ENCODE measurements around the gene C6orf163. TPM values are rescaled to one million over a fixed set of nuclear protein-coding genes. Genes with fewer than 3 reads are reported as not detected.
"Not testable (repeated sequence)": the region's sequence is repeated elsewhere in the genome, so short reads cannot be mapped to it uniquely, and the experiment has no call there.

Gene C6orf163
- total and polyA plus RNA-seq, 3 experiments from 2014 or later = 0.16 to 1.5 (median 1.5) TPM

DNA sequence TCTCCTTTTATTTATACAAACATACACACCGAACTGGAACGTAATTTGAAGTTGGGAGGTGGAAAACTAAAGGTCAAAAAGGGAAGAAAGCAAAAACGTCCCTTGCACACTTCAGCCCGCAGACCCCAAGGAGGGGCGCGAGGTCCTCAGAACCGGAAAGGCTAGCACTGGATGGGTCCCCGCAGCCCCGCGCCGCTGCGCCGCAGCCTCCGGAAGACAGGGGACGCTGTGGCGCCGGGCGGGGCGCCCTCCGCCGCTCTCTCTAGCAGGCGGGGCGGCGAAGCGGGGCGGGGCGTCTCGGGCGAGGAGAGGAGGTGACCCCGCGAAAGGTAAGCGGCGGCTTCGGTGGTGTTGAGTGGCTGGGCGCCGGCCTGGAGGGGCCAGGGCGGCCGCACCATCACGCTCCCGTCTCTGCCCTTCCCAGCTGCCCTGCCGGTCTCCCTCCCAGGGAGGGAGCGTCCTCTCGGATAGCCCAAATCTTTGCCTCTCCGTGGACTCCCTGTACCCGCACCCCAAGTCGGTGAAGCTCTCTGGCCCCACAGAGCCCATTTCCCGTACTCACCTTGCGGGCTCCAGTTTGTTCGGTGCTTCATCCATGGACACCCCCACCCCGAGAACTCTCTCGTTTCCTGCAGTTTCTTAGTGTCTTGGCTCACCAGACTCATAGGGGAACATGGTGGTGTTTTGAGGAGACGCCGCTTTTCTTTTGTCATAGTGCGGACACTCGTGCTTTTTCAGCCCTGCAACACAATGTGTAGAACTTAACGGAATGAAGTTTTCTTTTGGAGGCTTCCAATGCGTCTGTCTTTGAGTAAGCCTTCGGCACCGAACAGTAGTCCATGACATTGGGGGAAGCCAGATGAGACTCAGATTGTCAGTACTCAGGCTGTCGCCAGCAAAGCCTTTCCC is 22.1 kb upstream of the C6orf163 start, which contains the start of gene SMIM8:
Gene SMIM8, plus strand, starts transcription at position 285 of the 909 bp plus-strand sequence. CDS start 14,444 bp downstream, outside the sequence.
- H3K27ac Mint-ChIP-seq = peak within 1 kb of the TSS; percentile 70 to 99 (median 92)

GRCh38 chr6:87323880-87324279 is 20.7 kb upstream of the C6orf163 start:
- H3K4me1 ChIP-seq (ENCODE audit: insufficient read depth, low read length); DNase-seq; H3K27me3 ChIP-seq (ENCODE audit: insufficient read depth, low read length, poor library complexity, severe bottlenecking); H3K9me3 Mint-ChIP-seq; H3K27me3 Mint-ChIP-seq; H3K27ac Mint-ChIP-seq; H3K27ac ChIP-seq (ENCODE audit: low read depth, low read length); H3K9me3 ChIP-seq (ENCODE audit: low read length); POLR2A ChIA-PET; H3K36me3 Mint-ChIP-seq; H3K36me3 ChIP-seq (ENCODE audit: insufficient read depth, low read length); H3K4me3 ChIP-seq (ENCODE audit: low read length); CTCF ChIA-PET: not testable (repeated sequence)
- peak overlapping the region in 6 of 7 donors; percentile 37 to 99 (median 58) for H3K4me3 Mint-ChIP-seq
- H3K4me1 Mint-ChIP-seq = peaks cover 18 to 32% (median 18%) of the 10 kb centered on the region in 3 donors

More for the DNA sequence above, 22.1 kb upstream of the C6orf163 start, which contains the start of gene SMIM8:
- Histone ChIP-seq H3K4me3 (ENCODE audit: low read length) (peak within 1 kb of the TSS; percentile 77), H3K36me3 (ENCODE audit: insufficient read depth, low read length) (no peaks in the 10 kb centered on the region), H3K27ac (ENCODE audit: low read depth, low read length) (peak within 1 kb of the TSS; percentile 58), H3K9me3 (ENCODE audit: low read length) (no peaks in the 10 kb centered on the region), H3K27me3 (ENCODE audit: insufficient read depth, low read length, poor library complexity, severe bottlenecking) (no peaks in the 10 kb centered on the region), H3K4me1 (ENCODE audit: insufficient read depth, low read length) (no peaks in the 10 kb centered on the region)
- CTCF ChIA-PET = interaction anchor here (0.6 to 1.8 kb wide), 10 partner anchors 10 to 165 kb away, joined by 3 to 5 read pairs (median 4); no protein-coding TSS in a partner anchor
- Mint-ChIP-seq H3K9me3 (no peaks in the 10 kb centered on the region), H3K27me3 (peaks cover 2 to 7% of the 10 kb centered on the region in 2 donors), H3K4me1 (peaks cover 18 to 32% (median 18%) of the 10 kb centered on the region in 3 donors), H3K36me3 (peaks cover 0 to 5% (median 4%) of the 10 kb centered on the region in 3 donors), H3K4me3 (peak within 1 kb of the TSS; percentile 94 to 99 (median 98))
- POLR2A ChIA-PET = interaction anchor here (1.0 kb wide), 1 partner anchor 149 kb away, joined by 3 read pairs; no protein-coding TSS in a partner anchor
- peak; percentile 79 to 88 (median 81) for DNase-seq

DNA sequence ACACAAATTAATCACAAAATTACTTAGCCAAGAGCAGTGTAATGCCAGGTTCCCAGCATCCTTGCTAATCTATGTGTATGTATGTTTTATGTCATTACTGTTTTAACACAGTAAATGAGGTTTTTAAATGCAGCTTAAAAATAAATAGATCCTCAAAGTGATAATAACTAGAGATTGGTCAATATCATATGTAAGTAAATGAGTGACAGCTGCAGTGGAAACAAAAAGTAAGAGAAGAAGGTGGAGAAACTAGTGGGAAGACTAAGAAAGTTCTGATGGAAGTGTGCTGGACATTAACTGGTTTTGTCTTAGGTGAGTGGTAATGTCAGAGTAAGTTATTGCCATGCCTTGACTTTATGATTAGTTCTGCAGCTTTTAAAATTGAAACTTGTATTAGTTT is 13.7 kb upstream of the C6orf163 start:
- Mint-ChIP-seq H3K27ac (no peak overlapping the region), H3K9me3 (no peaks in the 10 kb centered on the region), H3K36me3 (peaks cover 6 to 17% (median 10%) of the 10 kb centered on the region in 3 donors), H3K4me3 (no peak overlapping the region), H3K4me1 (peaks cover 15 to 36% (median 17%) of the 10 kb centered on the region in 3 donors), H3K27me3 (no peaks in the 10 kb centered on the region)
- H3K4me3 ChIP-seq (ENCODE audit: low read length) = no peak overlapping the region
- no peak for DNase-seq
- ChIA-PET CTCF (no interaction called here), POLR2A (no interaction called here)
- H3K36me3 ChIP-seq (ENCODE audit: insufficient read depth, low read length) = no peaks in the 10 kb centered on the region
- no peak overlapping the region for H3K27ac ChIP-seq (ENCODE audit: low read depth, low read length)
- H3K9me3 ChIP-seq (ENCODE audit: low read length) = no peaks in the 10 kb centered on the region
- peaks cover 10% of the 10 kb centered on the region for H3K4me1 ChIP-seq (ENCODE audit: insufficient read depth, low read length)
- H3K27me3 ChIP-seq (ENCODE audit: insufficient read depth, low read length, poor library complexity, severe bottlenecking) = no peaks in the 10 kb centered on the region

GRCh38 chr6:87333033-87333432 is 11.6 kb upstream of the C6orf163 start:
- ChIA-PET POLR2A (no interaction called here), CTCF (no interaction called here)
- DNase-seq = no peak
- Histone ChIP-seq H3K4me1 (ENCODE audit: insufficient read depth, low read length) (peaks cover 10% of the 10 kb centered on the region), H3K27me3 (ENCODE audit: insufficient read depth, low read length, poor library complexity, severe bottlenecking) (no peaks in the 10 kb centered on the region), H3K9me3 (ENCODE audit: low read length) (no peaks in the 10 kb centered on the region), H3K27ac (ENCODE audit: low read depth, low read length) (no peak overlapping the region), H3K4me3 (ENCODE audit: low read length) (no peak overlapping the region), H3K36me3 (ENCODE audit: insufficient read depth, low read length) (no peaks in the 10 kb centered on the region)
- no peak overlapping the region for H3K4me3 Mint-ChIP-seq
- no peaks in the 10 kb centered on the region for H3K27me3 Mint-ChIP-seq
- peaks cover 9 to 13% (median 10%) of the 10 kb centered on the region in 3 donors for H3K36me3 Mint-ChIP-seq
- peaks cover 14 to 34% (median 17%) of the 10 kb centered on the region in 3 donors for H3K4me1 Mint-ChIP-seq
- H3K27ac Mint-ChIP-seq = peak overlapping the region in 2 of 8 donors; percentile 22 to 52
- H3K9me3 Mint-ChIP-seq = no peaks in the 10 kb centered on the region

DNA sequence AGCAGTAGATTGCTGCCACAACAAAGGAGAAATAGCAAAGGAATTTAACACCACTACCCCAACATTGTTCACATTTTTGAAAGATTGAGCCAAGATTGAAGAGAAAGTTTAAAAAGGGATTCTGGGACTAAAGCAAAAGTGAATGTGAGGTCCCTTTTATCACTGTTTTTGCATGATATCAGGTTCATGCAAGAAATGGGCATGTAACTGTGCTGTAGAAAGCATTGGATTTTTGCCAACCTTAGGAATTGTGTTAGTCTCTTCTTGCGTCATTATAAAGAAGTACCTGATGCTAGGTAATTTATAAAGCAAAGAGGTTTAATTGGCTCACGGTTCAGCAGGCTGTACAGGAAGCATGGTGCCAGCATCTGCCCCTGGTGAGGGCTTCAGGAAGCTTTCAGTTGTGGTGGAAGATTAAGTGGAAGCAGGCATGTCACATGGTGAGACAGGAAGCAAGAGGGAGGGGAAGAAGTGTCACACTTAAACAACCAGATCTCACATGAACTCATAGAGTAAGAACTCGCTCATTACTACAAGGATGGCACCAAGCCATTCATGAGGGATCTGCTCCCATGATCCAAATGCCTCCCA is 10.9 kb upstream of the C6orf163 start:
- Histone ChIP-seq H3K4me3 (ENCODE audit: low read length) (no peak overlapping the region), H3K27ac (ENCODE audit: low read depth, low read length) (no peak overlapping the region), H3K9me3 (ENCODE audit: low read length) (no peaks in the 10 kb centered on the region), H3K36me3 (ENCODE audit: insufficient read depth, low read length) (no peaks in the 10 kb centered on the region), H3K27me3 (ENCODE audit: insufficient read depth, low read length, poor library complexity, severe bottlenecking) (no peaks in the 10 kb centered on the region), H3K4me1 (ENCODE audit: insufficient read depth, low read length) (peaks cover 10% of the 10 kb centered on the region)
- peaks cover 10 to 14% (median 13%) of the 10 kb centered on the region in 3 donors for H3K36me3 Mint-ChIP-seq
- POLR2A ChIA-PET = no interaction called here
- H3K4me3 Mint-ChIP-seq = peak overlapping the region in 2 of 7 donors; percentile 29 to 57
- DNase-seq = peak in 1 of 5 donors; percentile 10
- H3K4me1 Mint-ChIP-seq = peaks cover 14 to 34% (median 17%) of the 10 kb centered on the region in 3 donors
- peak overlapping the region in 5 of 8 donors; percentile 7 to 92 (median 37) for H3K27ac Mint-ChIP-seq
- H3K9me3 Mint-ChIP-seq = no peaks in the 10 kb centered on the region
- CTCF ChIA-PET = no interaction called here
- no peaks in the 10 kb centered on the region for H3K27me3 Mint-ChIP-seq

- no peak overlapping the region for H3K27ac Mint-ChIP-seq
- no peak overlapping the region for H3K4me3 Mint-ChIP-seq
- no peak overlapping the region for H3K4me3 ChIP-seq (ENCODE audit: low read length)
- H3K9me3 ChIP-seq (ENCODE audit: low read length) = no peaks in the 10 kb centered on the region
- no peaks in the 10 kb centered on the region for H3K27me3 ChIP-seq (ENCODE audit: insufficient read depth, low read length, poor library complexity, severe bottlenecking)
- ChIA-PET CTCF (no interaction called here), POLR2A (no interaction called here)
- no peak overlapping the region for H3K27ac ChIP-seq (ENCODE audit: low read depth, low read length)
- no peaks in the 10 kb centered on the region for H3K27me3 Mint-ChIP-seq
- peaks cover 8 to 19% (median 13%) of the 10 kb centered on the region in 3 donors for H3K36me3 Mint-ChIP-seq
- peaks cover 10% of the 10 kb centered on the region for H3K4me1 ChIP-seq (ENCODE audit: insufficient read depth, low read length)
- no peaks in the 10 kb centered on the region for H3K9me3 Mint-ChIP-seq
- no peaks in the 10 kb centered on the region for H3K36me3 ChIP-seq (ENCODE audit: insufficient read depth, low read length)
- no peak for DNase-seq
- H3K4me1 Mint-ChIP-seq = peaks cover 13 to 34% (median 17%) of the 10 kb centered on the region in 3 donors
Measured at GRCh38 chr6:87334683-87335082, 9.9 kb upstream of the C6orf163 start.

- H3K36me3 ChIP-seq (ENCODE audit: insufficient read depth, low read length) = no peaks in the 10 kb centered on the region
- Mint-ChIP-seq H3K4me3 (no peak overlapping the region), H3K9me3 (no peaks in the 10 kb centered on the region), H3K36me3 (peaks cover 11 to 22% (median 13%) of the 10 kb centered on the region in 3 donors), H3K4me1 (peaks cover 12 to 26% (median 17%) of the 10 kb centered on the region in 3 donors), H3K27ac (no peak overlapping the region), H3K27me3 (no peaks in the 10 kb centered on the region)
- ChIA-PET CTCF (interaction anchor here (1.6 kb wide), 1 partner anchor 14 kb away, joined by 4 read pairs; no protein-coding TSS in a partner anchor), POLR2A (no interaction called here)
- H3K4me1 ChIP-seq (ENCODE audit: insufficient read depth, low read length) = peaks cover 10% of the 10 kb centered on the region
- no peak for DNase-seq
- H3K27ac ChIP-seq (ENCODE audit: low read depth, low read length) = no peak overlapping the region
- no peak overlapping the region for H3K4me3 ChIP-seq (ENCODE audit: low read length)
- H3K9me3 ChIP-seq (ENCODE audit: low read length) = no peaks in the 10 kb centered on the region
- no peaks in the 10 kb centered on the region for H3K27me3 ChIP-seq (ENCODE audit: insufficient read depth, low read length, poor library complexity, severe bottlenecking)
Measured at GRCh38 chr6:87336367-87336766, 8.2 kb upstream of the C6orf163 start.

- Mint-ChIP-seq H3K27ac (no peak overlapping the region), H3K36me3 (peaks cover 4 to 35% (median 8%) of the 10 kb centered on the region in 3 donors), H3K27me3 (no peaks in the 10 kb centered on the region), H3K9me3 (no peaks in the 10 kb centered on the region), H3K4me1 (peaks cover 0 to under 1% (median 0%) of the 10 kb centered on the region in 3 donors), H3K4me3 (no peak overlapping the region)
- POLR2A ChIA-PET = no interaction called here
- H3K4me1 ChIP-seq (ENCODE audit: insufficient read depth, low read length) = no peaks in the 10 kb centered on the region
- H3K27ac ChIP-seq (ENCODE audit: low read depth, low read length) = no peak overlapping the region
- no peaks in the 10 kb centered on the region for H3K9me3 ChIP-seq (ENCODE audit: low read length)
- no peak overlapping the region for H3K4me3 ChIP-seq (ENCODE audit: low read length)
- no peaks in the 10 kb centered on the region for H3K27me3 ChIP-seq (ENCODE audit: insufficient read depth, low read length, poor library complexity, severe bottlenecking)
- CTCF ChIA-PET = no interaction called here
- no peak for DNase-seq
- H3K36me3 ChIP-seq (ENCODE audit: insufficient read depth, low read length) = no peaks in the 10 kb centered on the region
Measured at GRCh38 chr6:87340230-87340629, 4.4 kb upstream of the C6orf163 start.

Data from CD8-positive, alpha-beta memory T cell (primary cell).